ENCODE measurements around the gene FCN3. TPM values are rescaled to one million over a fixed set of nuclear protein-coding genes. Genes with fewer than 3 reads are reported as not detected.
"Not testable (repeated sequence)": the region's sequence is repeated elsewhere in the genome, so short reads cannot be mapped to it uniquely, and the experiment has no call there.

FCN3 gene
- total RNA-seq, 1 experiment from 2014 or later, result not detected

DNA sequence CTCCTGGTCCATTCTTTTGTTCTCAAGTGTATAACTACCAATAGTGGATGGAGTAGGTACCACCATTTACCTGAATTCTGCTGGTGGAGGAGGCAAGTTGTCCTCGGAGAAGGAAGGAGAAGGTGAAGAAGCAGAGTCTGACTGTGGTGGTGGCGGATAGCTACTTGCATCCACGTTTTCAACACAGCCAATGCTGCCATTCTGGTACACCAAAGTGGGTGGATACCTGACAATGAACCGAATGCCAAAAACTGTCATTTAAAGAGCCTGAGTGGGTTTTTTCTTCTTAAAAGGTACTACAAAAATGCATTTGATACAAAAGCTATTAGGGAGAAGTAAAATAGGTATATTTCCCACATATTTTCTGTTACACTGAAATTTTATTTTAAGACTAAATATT lies 37.9 kb upstream of the FCN3 start:
- Mint-ChIP-seq H3K36me3 (ENCODE audit: insufficient read depth, unreplicated experiment) (peaks cover 92% of the 10 kb centered on the region), H3K4me3 (ENCODE audit: unreplicated experiment) (no peak overlapping the region), H3K4me1 (ENCODE audit: insufficient read depth, unreplicated experiment) (peaks cover 6% of the 10 kb centered on the region), H3K9me3 (ENCODE audit: unreplicated experiment) (no peaks in the 10 kb centered on the region), H3K27me3 (ENCODE audit: insufficient read depth, unreplicated experiment) (no peaks in the 10 kb centered on the region), H3K27ac (ENCODE audit: low read depth, unreplicated experiment) (no peak overlapping the region)
- no TSS peak for BruUV-seq (replicated peaks)
- TF ChIP-seq CTCF (IDR thresholded peaks at IDR 0.05; ENCODE audit: unreplicated experiment), result no peak
- ChIA-PET POLR2A (interaction anchor here (1.3 to 1.6 kb wide), 2 partner anchors 16 to 189 kb away, joined by 4 read pairs; no protein-coding TSS in a partner anchor), CTCF (interaction anchor here (1.2 to 2.1 kb wide), 3 partner anchors 17 to 193 kb away, joined by 4 to 12 read pairs (median 4); no protein-coding TSS in a partner anchor)
- DNase-seq (ENCODE audit: unreplicated experiment), result no peak
- intact Hi-C loops (cut with micrococcal nuclease), result no loop called here

- H3K9me3 Mint-ChIP-seq (ENCODE audit: unreplicated experiment), result no peaks in the 10 kb centered on the region
- no peak for TF ChIP-seq CTCF (IDR thresholded peaks at IDR 0.05; ENCODE audit: unreplicated experiment)
- CTCF ChIA-PET, result interaction anchor here (1.0 to 2.0 kb wide), 2 partner anchors 195 to 197 kb away, joined by 3 to 4 read pairs; no protein-coding TSS in a partner anchor
- no peak overlapping the region for H3K4me3 Mint-ChIP-seq (ENCODE audit: unreplicated experiment)
- H3K27me3 Mint-ChIP-seq (ENCODE audit: insufficient read depth, unreplicated experiment), result no peaks in the 10 kb centered on the region
- peaks cover 100% of the 10 kb centered on the region for H3K36me3 Mint-ChIP-seq (ENCODE audit: insufficient read depth, unreplicated experiment)
- H3K27ac Mint-ChIP-seq (ENCODE audit: low read depth, unreplicated experiment), result no peak overlapping the region
- intact Hi-C loops (cut with micrococcal nuclease), result no loop called here
- BruUV-seq (replicated peaks), result no TSS peak
- peaks cover 6% of the 10 kb centered on the region for H3K4me1 Mint-ChIP-seq (ENCODE audit: insufficient read depth, unreplicated experiment)
- POLR2A ChIA-PET, result interaction anchor here (1.0 kb wide), 2 partner anchors 8 to 193 kb away, joined by 3 to 4 read pairs; partner anchors contain the start of gene AHDC1
- DNase-seq (ENCODE audit: unreplicated experiment), result no peak
These were observed 36.1 kb upstream of the FCN3 start for GRCh38 chr1:27410709-27411108.

- no peak for DNase-seq (ENCODE audit: unreplicated experiment)
- Mint-ChIP-seq H3K36me3 (ENCODE audit: insufficient read depth, unreplicated experiment) (peaks cover 99% of the 10 kb centered on the region), H3K4me3 (ENCODE audit: unreplicated experiment) (no peak overlapping the region), H3K4me1 (ENCODE audit: insufficient read depth, unreplicated experiment) (peaks cover 6% of the 10 kb centered on the region), H3K9me3 (ENCODE audit: unreplicated experiment) (no peaks in the 10 kb centered on the region), H3K27ac (ENCODE audit: low read depth, unreplicated experiment) (no peak overlapping the region), H3K27me3 (ENCODE audit: insufficient read depth, unreplicated experiment) (no peaks in the 10 kb centered on the region)
- CTCF ChIA-PET, result interaction anchor here (1.2 kb wide), 1 partner anchor 106 kb away, joined by 3 read pairs; no protein-coding TSS in a partner anchor
- intact Hi-C loops (cut with micrococcal nuclease), result no loop called here
- POLR2A ChIA-PET, result no interaction called here
- TF ChIP-seq CTCF (IDR thresholded peaks at IDR 0.05; ENCODE audit: unreplicated experiment), result no peak
- BruUV-seq (replicated peaks), result no TSS peak
These were observed 35.0 kb upstream of the FCN3 start for GRCh38 chr1:27409669-27410068.

DNA sequence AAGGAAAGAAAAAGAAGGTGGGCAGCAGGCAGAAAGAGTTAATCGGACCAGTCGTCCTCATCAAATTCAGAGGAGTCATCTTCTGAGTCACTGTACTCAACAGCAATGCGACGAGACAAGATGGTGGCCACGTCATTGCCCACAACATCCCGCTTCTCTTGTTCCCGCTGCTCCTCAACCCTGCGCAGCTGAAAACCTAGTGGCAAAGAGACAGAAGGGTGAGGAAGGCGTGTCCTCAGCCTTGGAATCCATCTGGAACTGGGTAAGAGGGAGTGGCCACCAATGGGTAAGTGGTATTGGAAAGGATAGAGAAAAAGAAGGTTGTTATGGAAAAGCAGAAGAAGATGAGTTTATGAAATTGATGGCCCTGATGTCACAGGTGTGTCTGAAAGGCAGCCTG lies 33.5 kb upstream of the FCN3 start:
- CTCF ChIA-PET, result interaction anchor here (0.7 to 1.4 kb wide), 3 partner anchors 12 to 108 kb away, joined by 3 to 17 read pairs (median 4); no protein-coding TSS in a partner anchor
- H3K36me3 Mint-ChIP-seq (ENCODE audit: insufficient read depth, unreplicated experiment), result peaks cover 96% of the 10 kb centered on the region
- no peak for TF ChIP-seq CTCF (IDR thresholded peaks at IDR 0.05; ENCODE audit: unreplicated experiment)

GRCh38 chr1:27406791-27407190 lies 32.2 kb upstream of the FCN3 start:
- intact Hi-C loops (cut with micrococcal nuclease); H3K27ac Mint-ChIP-seq (ENCODE audit: low read depth, unreplicated experiment); DNase-seq (ENCODE audit: unreplicated experiment); H3K9me3 Mint-ChIP-seq (ENCODE audit: unreplicated experiment); H3K4me1 Mint-ChIP-seq (ENCODE audit: insufficient read depth, unreplicated experiment); H3K27me3 Mint-ChIP-seq (ENCODE audit: insufficient read depth, unreplicated experiment); BruUV-seq (replicated peaks); H3K4me3 Mint-ChIP-seq (ENCODE audit: unreplicated experiment): not testable (repeated sequence)
- H3K36me3 Mint-ChIP-seq (ENCODE audit: insufficient read depth, unreplicated experiment), result peaks cover 89% of the 10 kb centered on the region
- POLR2A ChIA-PET, result interaction anchor here (0.6 kb wide), 1 partner anchor 289 kb away, joined by 3 read pairs; no protein-coding TSS in a partner anchor
- CTCF ChIA-PET, result interaction anchor here (1.4 kb wide), 1 partner anchor 11 kb away, joined by 17 read pairs; no protein-coding TSS in a partner anchor

More for the DNA sequence above, 33.5 kb upstream of the FCN3 start:
- DNase-seq (ENCODE audit: unreplicated experiment), result no peak
- Mint-ChIP-seq H3K27me3 (ENCODE audit: insufficient read depth, unreplicated experiment) (no peaks in the 10 kb centered on the region), H3K27ac (ENCODE audit: low read depth, unreplicated experiment) (no peak overlapping the region), H3K4me3 (ENCODE audit: unreplicated experiment) (no peak overlapping the region), H3K9me3 (ENCODE audit: unreplicated experiment) (no peaks in the 10 kb centered on the region), H3K4me1 (ENCODE audit: insufficient read depth, unreplicated experiment) (peaks cover 6% of the 10 kb centered on the region)
- POLR2A ChIA-PET, result no interaction called here
- intact Hi-C loops (cut with micrococcal nuclease), result no loop called here
- no TSS peak for BruUV-seq (replicated peaks)
